Measurements from ENCODE around the gene SECTM1.

Gene SECTM1

DNA sequence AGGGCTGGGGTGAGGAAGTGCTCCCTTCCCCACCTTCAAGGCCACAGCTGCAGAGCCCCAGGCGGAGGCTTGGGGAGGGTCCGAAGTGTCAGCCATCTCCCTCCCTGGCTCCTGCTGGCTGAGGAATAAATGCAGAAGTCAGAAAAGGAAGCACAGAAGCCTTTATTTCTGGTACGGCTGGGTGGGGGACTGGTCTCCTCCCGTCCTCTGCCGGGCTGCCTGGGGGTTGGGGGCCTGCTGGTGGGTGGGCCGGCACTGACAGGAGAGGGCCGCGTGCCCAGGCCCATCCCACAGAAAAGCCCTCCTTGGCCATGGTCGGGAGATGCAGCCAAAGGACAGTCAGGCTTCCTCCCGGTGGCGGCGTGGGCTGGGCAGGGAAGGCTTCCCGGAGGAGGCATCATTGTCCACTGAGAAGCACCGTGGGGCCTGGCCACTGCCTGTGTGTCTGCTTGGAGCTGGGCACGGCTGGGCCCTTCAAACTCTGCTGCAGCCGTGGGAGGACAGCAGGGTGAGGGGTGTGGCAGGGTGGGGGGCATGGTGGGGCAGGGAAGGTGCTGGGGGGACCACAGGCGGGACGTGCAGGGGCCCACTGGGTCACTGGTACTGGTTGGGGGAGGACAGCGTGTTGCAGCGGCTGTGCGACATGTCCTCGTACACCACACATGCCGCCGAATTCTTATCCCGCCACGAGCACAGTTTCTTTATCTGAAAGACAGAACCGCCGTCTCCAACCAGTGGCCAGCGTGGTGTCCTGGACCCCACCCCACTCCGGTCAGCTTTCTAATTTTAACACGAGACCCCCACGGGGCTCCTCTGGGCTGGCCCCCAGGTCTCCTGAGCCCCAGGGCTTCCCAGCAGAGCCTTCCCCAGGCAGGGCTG lies 18.6 kb downstream of the SECTM1 start:
- TF ChIP-seq, protein P1, sequence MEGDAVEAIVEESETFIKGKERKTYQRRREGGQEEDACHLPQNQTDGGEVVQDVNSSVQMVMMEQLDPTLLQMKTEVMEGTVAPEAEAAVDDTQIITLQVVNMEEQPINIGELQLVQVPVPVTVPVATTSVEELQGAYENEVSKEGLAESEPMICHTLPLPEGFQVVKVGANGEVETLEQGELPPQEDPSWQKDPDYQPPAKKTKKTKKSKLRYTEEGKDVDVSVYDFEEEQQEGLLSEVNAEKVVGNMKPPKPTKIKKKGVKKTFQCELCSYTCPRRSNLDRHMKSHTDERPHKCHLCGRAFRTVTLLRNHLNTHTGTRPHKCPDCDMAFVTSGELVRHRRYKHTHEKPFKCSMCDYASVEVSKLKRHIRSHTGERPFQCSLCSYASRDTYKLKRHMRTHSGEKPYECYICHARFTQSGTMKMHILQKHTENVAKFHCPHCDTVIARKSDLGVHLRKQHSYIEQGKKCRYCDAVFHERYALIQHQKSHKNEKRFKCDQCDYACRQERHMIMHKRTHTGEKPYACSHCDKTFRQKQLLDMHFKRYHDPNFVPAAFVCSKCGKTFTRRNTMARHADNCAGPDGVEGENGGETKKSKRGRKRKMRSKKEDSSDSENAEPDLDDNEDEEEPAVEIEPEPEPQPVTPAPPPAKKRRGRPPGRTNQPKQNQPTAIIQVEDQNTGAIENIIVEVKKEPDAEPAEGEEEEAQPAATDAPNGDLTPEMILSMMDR (IDR thresholded peaks at IDR 0.05; ENCODE audit: low read depth, low read length): no peak
- H3K4me3 ChIP-seq (ENCODE audit: low read depth, low read length): no peak overlapping the region

DNA sequence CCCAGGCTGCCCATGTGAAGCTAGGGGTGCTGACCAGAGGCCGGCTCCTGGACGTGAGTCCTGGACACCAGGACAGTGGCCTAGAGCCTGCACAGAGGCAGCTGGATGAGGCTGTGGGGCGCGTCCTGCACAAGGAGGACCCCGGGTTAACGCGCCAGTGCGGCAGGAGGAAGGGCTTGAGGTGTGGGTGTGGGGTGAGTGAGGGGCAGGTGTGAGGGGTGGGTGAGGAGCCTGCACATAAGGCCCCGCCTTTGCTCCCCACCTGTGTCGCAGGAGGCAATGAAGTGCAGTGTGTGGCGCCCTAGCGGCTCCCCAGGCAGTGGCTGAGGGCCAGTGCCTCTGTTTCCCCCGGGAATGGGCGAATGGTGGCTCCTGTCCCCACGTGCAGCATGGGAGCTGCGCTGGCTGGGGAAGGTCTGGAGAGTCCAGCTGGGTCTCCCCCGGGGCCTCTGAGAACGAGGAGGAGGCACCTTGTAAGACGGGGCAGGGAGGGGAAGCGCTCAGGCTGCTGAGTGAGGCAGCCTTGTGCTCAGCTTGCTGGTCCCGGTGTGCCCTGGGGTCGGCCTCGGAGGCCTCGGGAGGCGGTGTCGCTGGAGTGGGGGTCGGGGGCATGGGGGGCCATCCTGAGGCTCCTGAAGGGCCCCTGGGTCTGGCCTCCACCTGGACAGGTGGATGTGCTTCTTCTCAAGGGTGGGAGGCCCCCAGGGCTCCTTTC lies 19.4 kb downstream of the SECTM1 start:
- no peak overlapping the region for H3K4me3 ChIP-seq (ENCODE audit: low read depth, low read length)
- TF ChIP-seq, protein P1 (IDR thresholded peaks at IDR 0.05; ENCODE audit: low read depth, low read length): no peak

DNA sequence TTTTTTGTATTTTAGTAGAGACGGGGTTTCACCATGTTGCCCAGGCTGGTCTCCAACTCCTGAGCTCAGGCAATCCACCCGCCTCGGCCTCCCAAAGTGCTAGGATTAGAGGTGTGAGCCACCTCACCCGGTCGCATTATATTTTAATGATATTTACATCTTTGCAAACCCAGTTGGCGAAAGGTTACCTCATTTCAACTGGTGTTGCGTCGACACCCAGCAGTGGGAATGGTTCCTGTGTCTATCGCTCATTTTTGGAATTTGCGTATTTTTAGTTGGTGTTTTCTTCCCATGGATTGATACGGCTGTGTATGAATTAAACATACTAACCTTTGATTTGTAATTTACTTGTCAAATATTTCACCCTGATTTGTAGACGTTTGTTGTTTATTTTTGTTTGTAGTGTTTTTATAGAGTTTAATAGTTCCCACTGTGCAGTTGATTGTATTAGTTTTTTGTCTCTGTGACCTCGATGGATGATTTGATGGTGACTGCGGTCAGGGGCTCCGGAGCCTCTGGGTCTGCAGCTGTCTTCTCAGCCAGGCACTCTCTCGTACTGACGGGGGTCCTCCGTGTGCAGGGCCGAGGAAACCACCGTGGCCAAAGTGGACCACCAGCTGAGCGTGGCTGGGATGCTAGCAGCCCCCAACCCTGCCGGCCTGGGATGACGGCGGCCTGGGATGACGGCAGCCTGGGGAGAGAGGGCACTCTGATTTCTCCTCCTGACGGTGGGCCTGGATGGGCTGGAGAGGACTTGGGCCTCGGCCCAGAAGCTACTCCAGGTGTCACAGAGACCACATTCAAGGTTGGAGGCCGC lies 20.2 kb downstream of the SECTM1 start:
- H3K4me3 ChIP-seq (ENCODE audit: low read depth, low read length): no peak overlapping the region
- TF ChIP-seq, protein P1 (IDR thresholded peaks at IDR 0.05; ENCODE audit: low read depth, low read length): no peak

DNA sequence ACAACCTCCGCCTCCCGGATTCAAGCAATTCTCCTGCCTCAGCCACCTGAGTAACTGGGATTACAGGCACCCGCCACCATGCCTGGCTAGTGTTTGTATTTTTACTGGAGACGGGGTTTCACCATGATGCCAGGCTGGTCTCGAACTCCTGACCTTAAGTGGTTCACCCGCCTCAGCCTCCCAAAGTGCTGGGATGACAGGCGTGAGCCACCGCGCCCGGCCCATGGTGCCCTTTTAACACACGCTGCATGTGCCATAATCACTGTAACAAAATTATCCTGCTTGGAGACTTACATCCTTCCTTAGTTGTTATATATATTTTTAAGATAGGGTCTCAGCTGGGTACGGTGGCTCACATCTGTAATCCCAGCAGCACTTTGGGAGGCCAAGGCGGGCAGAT lies 21.6 kb downstream of the SECTM1 start:
- TF ChIP-seq, protein P1 (IDR thresholded peaks at IDR 0.05; ENCODE audit: low read depth, low read length): no peak
- no peak overlapping the region for H3K4me3 ChIP-seq (ENCODE audit: low read depth, low read length)

DNA sequence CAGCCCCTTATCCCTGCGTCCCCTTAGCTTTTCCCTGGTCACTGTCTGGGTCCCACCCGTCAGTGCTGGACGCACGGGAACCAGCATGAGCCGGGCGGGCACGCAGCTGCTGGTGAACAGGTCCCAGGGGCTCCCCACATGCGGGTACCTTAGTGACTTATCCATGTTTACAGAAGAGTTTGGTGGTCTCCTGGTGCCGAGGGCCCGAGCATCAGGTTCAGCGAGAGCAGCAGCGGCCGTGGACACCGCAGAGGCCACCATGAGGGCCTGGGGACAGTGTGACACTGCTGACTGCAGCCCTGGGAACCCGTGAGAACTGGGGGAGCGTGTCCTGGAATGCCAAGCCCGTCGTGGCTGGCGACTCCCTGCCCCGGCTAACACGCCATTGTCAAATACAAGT lies 22.7 kb downstream of the SECTM1 start:
- H3K4me3 ChIP-seq (ENCODE audit: low read depth, low read length): no peak overlapping the region
- TF ChIP-seq, protein P1 (IDR thresholded peaks at IDR 0.05; ENCODE audit: low read depth, low read length): no peak

DNA sequence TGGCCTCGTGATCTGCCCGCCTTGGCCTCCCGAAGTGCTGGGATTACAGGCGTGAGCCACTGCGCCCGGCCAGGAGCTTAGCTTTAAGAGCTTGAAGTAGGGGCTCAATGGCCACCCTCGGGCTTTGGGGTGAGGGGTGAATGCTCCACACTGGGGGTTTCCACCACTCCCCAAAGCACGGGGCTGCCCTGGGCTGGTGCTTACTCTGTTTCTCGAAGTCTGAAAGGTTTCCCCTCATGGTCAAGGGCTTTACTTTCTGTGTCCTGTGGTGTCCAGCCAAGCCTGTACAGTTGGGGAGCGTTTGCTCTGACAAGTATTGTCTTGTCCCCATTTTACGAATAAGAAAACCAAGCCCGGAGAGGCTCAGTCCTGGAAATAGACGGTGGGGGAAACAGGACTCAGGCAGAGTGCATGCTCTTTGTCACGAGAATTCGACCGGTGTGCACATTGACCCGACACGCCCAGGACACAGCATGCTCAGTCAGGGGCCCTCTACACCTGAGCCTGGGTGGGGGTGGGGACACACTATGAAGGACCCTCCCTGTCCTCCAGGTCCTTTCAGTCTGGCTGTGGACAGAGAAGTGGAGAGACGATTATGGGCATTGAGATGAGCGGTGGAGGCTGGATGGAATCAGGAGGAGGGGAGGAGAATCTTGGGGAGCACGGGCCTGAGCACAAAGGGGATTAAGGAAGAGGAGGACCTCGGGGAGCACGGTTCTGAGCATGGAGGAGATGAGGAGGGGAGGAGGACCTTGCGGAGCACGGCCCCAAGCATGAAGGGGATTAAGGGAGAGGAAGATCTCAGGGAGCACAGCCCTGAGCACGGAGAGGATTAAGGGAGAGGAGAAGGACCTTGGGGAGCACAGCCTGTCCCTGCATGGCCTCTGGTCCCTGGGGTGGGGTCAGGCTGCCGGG lies 23.7 kb downstream of the SECTM1 start:
- H3K4me3 ChIP-seq (ENCODE audit: low read depth, low read length): no peak overlapping the region
- TF ChIP-seq, protein P1 (IDR thresholded peaks at IDR 0.05; ENCODE audit: low read depth, low read length): no peak
